Measurements from ENCODE around the gene XXYLT1.
"Not testable (repeated sequence)": the region's sequence is repeated elsewhere in the genome, so short reads cannot be mapped to it uniquely, and the experiment has no call there.

Gene XXYLT1

DNA sequence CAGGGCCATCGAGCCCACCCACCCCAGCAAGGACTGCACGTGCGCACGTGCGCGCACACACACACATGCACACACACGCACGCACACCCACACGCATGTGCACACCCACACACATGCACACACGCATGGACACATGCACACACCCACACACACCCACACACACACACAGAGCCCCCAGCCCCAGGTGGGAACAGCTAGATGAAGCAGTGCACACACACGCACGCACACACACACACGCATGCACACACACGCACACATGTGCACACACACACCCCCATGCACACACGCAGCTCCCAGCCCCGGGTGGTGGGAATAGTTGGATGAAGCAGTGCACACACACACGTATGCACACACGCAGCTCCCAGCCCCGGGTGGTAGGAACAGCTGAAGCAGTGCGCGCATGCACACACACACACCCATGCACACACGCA is 158.6 kb downstream of the XXYLT1 start:
- no peak for DNase-seq (ENCODE audit: low spot score)

- no peak for DNase-seq (ENCODE audit: low spot score)
These were observed 159.2 kb downstream of the XXYLT1 start for GRCh38 chr3:195111766-195112165.

DNA sequence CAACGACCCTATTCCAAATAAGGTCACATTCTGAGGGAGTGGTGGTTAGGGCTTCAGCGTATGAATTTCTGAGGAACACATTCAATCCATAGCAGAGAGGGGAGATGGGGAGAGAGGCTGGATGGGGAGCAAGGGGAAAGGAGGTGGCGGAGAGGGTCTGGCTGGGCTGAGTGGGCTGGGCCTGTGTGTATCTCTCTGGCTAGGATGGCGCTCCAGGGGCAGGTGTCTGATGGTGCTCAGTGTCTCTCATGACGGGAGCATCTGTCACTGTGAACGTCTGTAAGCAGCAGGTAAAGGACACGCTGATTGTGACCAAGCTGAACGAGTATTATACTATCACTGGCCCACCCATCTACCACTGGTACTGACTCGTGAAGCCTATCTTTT is 159.6 kb downstream of the XXYLT1 start:
- DNase-seq (ENCODE audit: low spot score) = no peak

GRCh38 chr3:195110647-195111318 is 160.2 kb downstream of the XXYLT1 start:
- DNase-seq (ENCODE audit: low spot score) = no peak

GRCh38 chr3:195109098-195109657 is 161.8 kb downstream of the XXYLT1 start:
- no peak for DNase-seq (ENCODE audit: low spot score)

DNA sequence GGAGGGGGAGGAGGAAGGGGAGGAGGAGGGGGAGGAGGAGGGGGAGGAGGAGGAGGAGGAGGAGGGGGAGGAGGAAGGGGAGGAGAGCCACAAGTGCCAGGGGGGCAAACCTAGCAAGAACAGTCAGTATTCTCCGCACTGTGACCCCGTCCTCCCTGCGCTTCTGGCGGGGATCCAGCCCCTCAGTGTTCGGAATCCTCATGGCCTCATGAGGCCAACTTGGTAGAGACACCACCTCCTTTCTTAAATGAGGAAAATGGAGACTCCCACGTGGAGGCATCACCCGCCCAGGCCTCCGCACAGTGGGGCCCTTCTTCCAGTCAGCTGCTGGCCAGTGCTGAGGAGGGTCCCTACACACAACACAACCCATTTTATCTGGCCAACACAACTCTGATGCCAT is 163.4 kb downstream of the XXYLT1 start:
- no peak for DNase-seq (ENCODE audit: low spot score)

GRCh38 chr3:195107031-195107430 is 163.9 kb downstream of the XXYLT1 start:
- not testable (repeated sequence) for DNase-seq (ENCODE audit: low spot score)

- peak; percentile 26 for DNase-seq (ENCODE audit: low spot score)
These were observed 164.5 kb downstream of the XXYLT1 start for GRCh38 chr3:195106418-195106906.

DNA sequence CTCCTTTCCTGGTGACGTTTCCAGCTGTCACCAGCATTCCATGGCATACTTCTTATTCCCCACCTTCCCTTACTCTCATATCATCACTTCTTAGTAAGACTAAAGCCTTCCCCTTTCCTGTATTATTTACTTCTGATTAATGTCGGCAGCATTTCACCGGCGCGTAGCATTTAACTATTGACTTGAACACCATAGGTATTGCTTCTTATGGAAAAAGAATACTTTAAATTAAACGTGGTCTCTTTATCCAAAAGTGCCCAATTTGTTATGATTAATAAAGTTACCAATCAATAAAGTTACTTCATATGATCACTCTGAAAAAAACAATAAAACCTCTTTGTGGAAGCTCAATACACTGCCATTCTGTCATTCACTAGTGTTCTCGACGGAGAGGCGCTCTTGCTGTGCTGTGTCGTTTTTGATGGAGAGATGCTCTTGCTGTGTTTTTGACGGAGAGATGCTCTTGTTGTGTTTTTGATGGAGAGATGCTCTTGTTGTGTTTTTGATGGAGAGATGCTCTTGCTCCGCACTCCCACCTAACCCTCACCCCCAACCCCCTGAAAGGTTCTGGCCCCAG is 165.0 kb downstream of the XXYLT1 start:
- no peak for DNase-seq (ENCODE audit: low spot score)

- no peak for DNase-seq (ENCODE audit: low spot score)
These were observed 165.6 kb downstream of the XXYLT1 start for GRCh38 chr3:195105389-195105788.

GRCh38 chr3:195104340-195104739 is 166.6 kb downstream of the XXYLT1 start:
- no peak for DNase-seq (ENCODE audit: low spot score)

- DNase-seq (ENCODE audit: low spot score) = no peak
These were observed 167.3 kb downstream of the XXYLT1 start for GRCh38 chr3:195103623-195104022.

DNA sequence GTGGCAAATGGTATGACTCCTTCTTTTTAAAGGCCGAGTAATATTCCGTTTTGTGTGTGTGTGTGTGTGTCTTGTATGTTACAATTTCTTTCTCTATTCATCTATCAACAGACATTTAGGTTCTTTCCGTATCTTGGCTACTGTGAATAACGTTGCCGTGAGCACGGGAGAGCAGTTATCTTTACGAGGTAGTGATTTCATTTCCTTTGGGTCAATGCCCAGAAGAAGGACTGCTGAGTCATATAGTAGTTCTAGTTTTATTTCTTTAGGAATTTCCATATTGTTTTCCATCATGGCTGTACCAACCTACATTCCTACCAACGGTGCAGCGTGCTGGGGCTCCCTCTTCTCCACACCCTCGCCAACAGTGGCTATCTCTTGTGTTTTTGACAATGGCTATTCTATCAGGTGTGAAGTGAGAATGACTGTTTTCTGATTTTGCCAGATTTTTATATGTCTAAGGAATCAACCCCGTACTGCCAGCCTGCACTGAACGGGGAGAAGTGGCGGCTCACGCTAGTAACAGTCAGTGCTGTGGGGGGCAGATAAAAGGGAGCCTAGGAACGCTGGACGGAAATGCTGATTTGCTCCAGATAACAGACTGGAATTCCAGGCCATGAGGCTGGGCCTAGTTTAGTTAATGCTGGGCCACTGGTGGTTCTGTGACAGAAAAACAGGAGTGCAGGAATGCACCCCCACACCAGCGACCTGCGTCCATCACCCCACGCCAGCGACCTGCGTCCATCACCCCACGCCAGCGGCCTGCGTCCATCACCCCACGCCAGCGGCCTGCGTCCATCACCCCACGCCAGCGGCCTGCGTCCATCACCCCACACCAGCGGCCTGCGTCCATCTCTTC is 168.1 kb downstream of the XXYLT1 start:
- DNase-seq (ENCODE audit: low spot score) = no peak

DNA sequence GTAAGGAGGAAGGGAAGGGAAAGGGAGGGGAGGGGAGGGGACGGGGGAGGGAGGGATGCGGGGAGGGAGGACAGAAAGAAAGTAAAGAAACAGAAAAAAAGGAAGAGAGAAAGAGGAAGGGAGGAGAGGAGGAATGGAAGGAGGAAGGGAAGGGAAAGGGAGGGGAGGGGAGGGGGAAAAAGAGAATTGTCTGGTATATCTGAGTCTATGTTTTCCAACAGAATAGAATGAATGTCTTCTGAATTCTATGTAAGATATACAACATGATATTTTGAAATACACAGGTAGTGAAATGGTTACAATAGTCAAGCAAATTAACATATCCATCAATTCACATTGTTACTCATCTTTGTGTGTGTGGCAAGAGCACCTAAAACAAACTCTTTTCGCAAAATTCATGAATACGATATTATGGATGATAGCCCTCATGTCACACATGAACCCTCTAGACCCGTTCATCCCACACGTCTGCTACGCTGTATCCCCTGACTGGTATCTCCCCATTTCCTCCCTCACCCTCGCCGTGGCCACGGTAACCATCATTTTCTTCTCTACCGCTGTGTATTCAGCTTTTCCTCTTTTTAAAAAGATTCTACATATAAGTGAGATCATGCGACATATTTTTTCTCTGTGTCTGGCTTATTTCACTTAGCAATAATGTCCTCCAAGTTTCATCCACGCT is 168.9 kb downstream of the XXYLT1 start:
- no peak for DNase-seq (ENCODE audit: low spot score)

DNA sequence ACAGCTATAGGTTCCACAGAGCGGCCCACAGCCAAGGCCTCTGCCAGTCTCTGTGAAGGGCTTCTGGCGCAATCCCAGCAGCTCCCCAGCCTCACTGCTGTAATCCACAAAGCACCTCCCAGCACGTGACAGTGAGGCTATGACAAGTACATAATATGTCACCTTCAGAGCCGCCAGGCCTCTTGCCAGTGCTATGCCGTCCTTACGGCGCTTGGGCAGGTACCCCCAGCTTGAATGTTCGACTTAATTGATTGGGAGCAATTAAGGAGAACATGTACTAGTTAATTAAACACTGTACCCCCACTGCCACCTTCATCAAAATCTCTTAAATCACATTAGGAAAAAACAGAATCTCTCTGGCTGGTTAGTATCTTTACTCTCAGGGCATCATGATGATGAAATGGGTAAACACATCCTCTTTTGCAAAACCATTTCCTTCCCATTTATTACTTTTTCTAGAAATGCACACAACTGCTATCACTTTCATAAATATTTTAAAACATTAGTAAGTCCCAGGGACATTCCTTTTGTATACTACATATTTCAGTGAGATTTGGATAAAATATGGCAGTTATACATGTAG is 169.9 kb downstream of the XXYLT1 start:
- DNase-seq (ENCODE audit: low spot score) = no peak

DNA sequence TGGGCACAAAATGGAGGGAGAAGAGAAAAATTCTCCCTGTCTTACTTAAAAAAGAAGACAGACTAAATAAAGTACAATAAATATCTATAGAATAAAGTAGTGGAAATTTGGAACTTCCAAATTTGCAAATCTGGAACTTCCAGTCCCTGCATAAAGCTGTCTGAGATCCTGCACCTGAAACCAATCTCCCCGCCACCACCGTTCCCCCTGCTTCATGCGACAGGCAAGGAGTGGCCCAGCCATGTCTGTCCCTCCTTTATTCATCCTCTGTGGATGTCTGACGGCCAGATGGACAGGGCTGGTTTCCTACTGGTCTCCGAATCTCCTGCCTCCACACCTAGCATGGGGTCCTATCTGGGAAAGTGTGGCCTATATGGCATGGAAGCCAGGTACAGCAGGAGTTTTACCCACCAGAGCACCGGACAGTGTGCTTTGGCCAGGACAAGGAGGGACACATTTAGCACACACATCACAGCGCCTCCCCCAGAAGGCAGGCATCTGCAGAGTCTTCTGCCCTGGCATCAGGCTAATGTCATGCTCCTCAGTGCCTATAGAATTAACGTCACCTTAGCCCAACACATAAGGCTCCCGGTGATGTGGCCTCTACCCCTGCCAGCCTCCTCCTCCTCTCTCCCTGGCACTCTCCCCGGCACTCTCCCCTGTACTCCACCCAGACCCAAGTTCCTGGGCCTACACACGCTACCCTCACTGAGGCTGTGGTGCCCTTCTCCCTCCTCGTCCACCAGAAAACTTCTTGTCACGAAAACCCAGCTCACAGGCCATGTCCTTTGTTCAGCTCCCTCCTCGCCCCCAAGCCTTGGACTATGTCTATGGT is 170.8 kb downstream of the XXYLT1 start:
- DNase-seq (ENCODE audit: low spot score) = no peak

GRCh38 chr3:195098741-195099525 is 172.0 kb downstream of the XXYLT1 start:
- no peak for DNase-seq (ENCODE audit: low spot score)

- no peak for DNase-seq (ENCODE audit: low spot score)
These were observed 173.4 kb downstream of the XXYLT1 start for GRCh38 chr3:195097331-195098255.
